GM23338 (cell line): ENCODE measurements around the gene PCBP3. TPM values are rescaled to one million over a fixed set of nuclear protein-coding genes. Genes with fewer than 3 reads are reported as not detected.

ENCODE experiments used
- ATAC-seq: fragments of 200-7000 bp; cut with Tn5 transposase; 3 replicates; pipeline ENCODE4 v1.9.1; 2020
- DNase-seq: peaks from one replicate; pipeline ENCODE4 v3.0.0-alpha.2; 2015; ENCODE audit warnings: low spot score
- H2AFZ ChIP-seq: fragments of 200-600 bp; sonication (generic); 2 replicates; pipeline ENCODE4 v1.8.0; 2016; ENCODE audit warnings: antibody characterized with exemption, mild to moderate bottlenecking, moderate library complexity
- H3F3A ChIP-seq: fragments of 200-600 bp; sonication (generic); replicated peaks from 2 replicates; pipeline ENCODE4 v1.8.0; 2017; ENCODE audit warnings: antibody characterized with exemption, mixed run types, low read depth
- H3K27ac ChIP-seq: fragments of 200-600 bp; sonication (generic); 2 replicates; pipeline ENCODE4 v1.6.1; 2016; ENCODE audit warnings: low read depth
- H3K27me3 ChIP-seq: fragments of 200-600 bp; sonication (generic); 2 replicates; pipeline ENCODE4 v1.8.0; 2016; ENCODE audit warnings: mild to moderate bottlenecking, mixed run types, moderate library complexity; ENCODE audit not compliant: insufficient read depth
- H3K36me3 ChIP-seq: fragments of 200-600 bp; sonication (generic); 2 replicates; pipeline ENCODE4 v1.8.0; 2016; ENCODE audit warnings: mild to moderate bottlenecking; ENCODE audit not compliant: insufficient read depth
- H3K4me1 ChIP-seq: fragments of 200-600 bp; sonication (generic); 2 replicates; pipeline ENCODE4 v1.8.0; 2016; ENCODE audit warnings: mild to moderate bottlenecking, moderate library complexity; ENCODE audit not compliant: insufficient read depth
- H3K4me2 ChIP-seq: fragments of 200-600 bp; sonication (generic); 2 replicates; pipeline ENCODE4 v1.7.1; 2017; ENCODE audit warnings: mixed run types
- H3K4me3 ChIP-seq: fragments of 200-600 bp; sonication (generic); 2 replicates; pipeline ENCODE4 v1.6.1; 2016; ENCODE audit warnings: mixed run types
- H3K79me2 ChIP-seq: fragments of 200-600 bp; sonication (generic); replicated peaks from 2 replicates; pipeline ENCODE4 v1.8.0; 2017; ENCODE audit warnings: mild to moderate bottlenecking; ENCODE audit not compliant: insufficient read depth
- H3K9me2 ChIP-seq: fragments of 200-600 bp; sonication (generic); 2 replicates; pipeline ENCODE4 v1.8.0; 2017; ENCODE audit not compliant: insufficient read depth
- H4K20me1 ChIP-seq: fragments of 200-600 bp; sonication (generic); replicated peaks from 2 replicates; pipeline ENCODE4 v1.8.0; 2017; ENCODE audit warnings: mild to moderate bottlenecking; ENCODE audit not compliant: insufficient read depth
- H3K27ac Mint-ChIP-seq: 2 replicates; pipeline ENCODE4 v1.8.0; 2020; ENCODE audit warnings: inconsistent platforms, mild to moderate bottlenecking, moderate library complexity, mixed read lengths
- H3K27me3 Mint-ChIP-seq: 3 replicates; pipeline ENCODE4 v1.8.0; 2022; ENCODE audit warnings: low read depth, mild to moderate bottlenecking, moderate library complexity, mixed read lengths, inconsistent platforms; ENCODE audit not compliant: insufficient read depth, poor library complexity
- H3K36me3 Mint-ChIP-seq: 3 replicates; pipeline ENCODE4 v1.8.0; 2021; ENCODE audit warnings: low read depth, mild to moderate bottlenecking, inconsistent platforms, moderate library complexity, mixed read lengths
- H3K4me1 Mint-ChIP-seq: 3 replicates; pipeline ENCODE4 v1.8.0; 2020; ENCODE audit warnings: mild to moderate bottlenecking, inconsistent platforms, mixed read lengths
- H3K4me3 Mint-ChIP-seq: 3 replicates; pipeline ENCODE4 v1.8.0; 2021; ENCODE audit warnings: moderate library complexity, mild to moderate bottlenecking, inconsistent platforms, mixed read lengths
- H3K9me3 Mint-ChIP-seq: 3 replicates; pipeline ENCODE4 v1.8.0; 2020; ENCODE audit warnings: moderate library complexity, mild to moderate bottlenecking, inconsistent platforms, mixed read lengths
- CTCF ChIP-seq, 2 experiments: fragments of 200-600 bp in 1 of 2; sonication (generic) in 1 of 2; conservative IDR thresholded peaks; 2 replicates each; pipeline versions ENCODE4 v1.5.1 to v1.6.1; 2016 to 2017; ENCODE audit warnings: antibody characterized with exemption in 2 of 2, low read depth in 2 of 2, mild to moderate bottlenecking in 2 of 2, moderate library complexity in 1 of 2
- ETS1 ChIP-seq: IDR thresholded peaks from 2 replicates; pipeline ENCODE4 v1.6.1; 2016; ENCODE audit warnings: antibody characterized with exemption
- EZH2 ChIP-seq: fragments of 200-600 bp; sonication (generic); IDR thresholded peaks from one replicate; pipeline ENCODE4 v1.8.0; 2017; ENCODE audit warnings: antibody characterized with exemption, mild to moderate bottlenecking, low read depth; ENCODE audit not compliant: unreplicated experiment
- EZH2phosphoT487 ChIP-seq: fragments of 200-600 bp; sonication (generic); IDR thresholded peaks from one replicate; pipeline ENCODE4 v1.8.1; 2018; ENCODE audit warnings: antibody characterized with exemption; ENCODE audit not compliant: unreplicated experiment
- JUNB ChIP-seq: IDR thresholded peaks from one replicate; pipeline ENCODE4 v1.6.1; 2016; ENCODE audit warnings: antibody characterized with exemption; ENCODE audit not compliant: unreplicated experiment
- NANOG ChIP-seq: IDR thresholded peaks from 2 replicates; pipeline ENCODE4 v1.6.1; 2016; ENCODE audit warnings: antibody characterized with exemption, borderline replicate concordance
- STAT1 ChIP-seq: IDR thresholded peaks from one replicate; pipeline ENCODE4 v1.6.1; 2016; ENCODE audit warnings: antibody characterized with exemption; ENCODE audit not compliant: unreplicated experiment
- ZNF114 ChIP-seq: fragments of 250-450 bp; sonication (Bioruptor Pico); IDR thresholded peaks from 2 replicates; pipeline ENCODE4 v1.5.0; 2020; ENCODE audit warnings: mild to moderate bottlenecking, moderate library complexity
- ZNF331 ChIP-seq: fragments of 250-450 bp; sonication (Bioruptor Pico); IDR thresholded peaks from 2 replicates; pipeline ENCODE4 v1.5.0; 2020; ENCODE audit warnings: low read depth, mild to moderate bottlenecking, moderate library complexity
- ZNF462 ChIP-seq: fragments of 250-450 bp; sonication (Bioruptor Pico); IDR thresholded peaks from 2 replicates; pipeline ENCODE4 v1.5.0; 2020; ENCODE audit warnings: mild to moderate bottlenecking, moderate library complexity
- polyA plus RNA-seq: library from polyadenylated mRNA; unstranded; fragments of >200 nt; fragmentation: Nextera tagmentation; extraction: Ambion mirVana; gene quantifications from 2 replicates; pipeline ENCODE4 v1.2.1, GENCODE V29; 2016
- total RNA-seq: library from RNA; depleted of rRNA; stranded (reverse); fragments of >200 nt; shearing (Covaris generic); gene quantifications from 2 replicates; pipeline ENCODE4 v1.2.3, GENCODE V29; 2014

PCBP3 gene
- total and polyA plus RNA-seq, 2 experiments from 2014 or later: 7.1 to 9.1 TPM

- no peaks in the 10 kb centered on the region for H4K20me1 ChIP-seq
- H3K36me3 ChIP-seq: no peaks in the 10 kb centered on the region
- Mint-ChIP-seq H3K27me3 (peaks cover 10% of the 10 kb centered on the region), H3K4me1 (no peaks in the 10 kb centered on the region; the same call in 2 of the 3 replicates), H3K4me3 (no peak overlapping the region), H3K9me3 (no peaks in the 10 kb centered on the region), H3K27ac (no peak overlapping the region), H3K36me3 (no peaks in the 10 kb centered on the region)
- no peak overlapping the region for H2AFZ ChIP-seq
- H3K4me2 ChIP-seq: no peak overlapping the region
- no peaks in the 10 kb centered on the region for H3K4me1 ChIP-seq
- H3K4me3 ChIP-seq: no peak overlapping the region
- H3K79me2 ChIP-seq: no peaks in the 10 kb centered on the region
- no peaks in the 10 kb centered on the region for H3F3A ChIP-seq
- ATAC-seq (no peak), DNase-seq (no peak)
- no peak overlapping the region for H3K27ac ChIP-seq
- TF ChIP-seq EZH2 (no peak), ZNF331 (CRISPR knock-in tag) (no peak), ZNF114 (CRISPR knock-in tag) (no peak)
- H3K9me2 ChIP-seq: no peaks in the 10 kb centered on the region
- H3K27me3 ChIP-seq: no peaks in the 10 kb centered on the region
These were observed 223.0 kb downstream of the PCBP3 start for GRCh38 chr21:45866551-45866950.

- no peaks in the 10 kb centered on the region for H3F3A ChIP-seq
- H2AFZ ChIP-seq: no peak overlapping the region
- TF ChIP-seq CTCF (conservative IDR thresholded peaks at IDR 0.05; ENCODE audit: low read depth in 2 of 2) (no peak), ETS1 (no peak), EZH2phosphoT487 (no peak), ZNF114 (CRISPR knock-in tag) (no peak), JUNB (no peak), NANOG (no peak), STAT1 (no peak), ZNF462 (CRISPR knock-in tag) (no peak), ZNF331 (CRISPR knock-in tag) (no peak), EZH2 (no peak)
These were observed 223.6 kb downstream of the PCBP3 start for GRCh38 chr21:45867041-45867666.

More at GRCh38 chr21:45867041-45867666, 223.6 kb downstream of the PCBP3 start:
- H3K4me1 Mint-ChIP-seq: no peaks in the 10 kb centered on the region; the same call in 2 of the 3 replicates
- H3K36me3 Mint-ChIP-seq: no peaks in the 10 kb centered on the region
- H3K4me3 Mint-ChIP-seq: no peak overlapping the region
- no peak for ATAC-seq
- no peak overlapping the region for H3K4me2 ChIP-seq
- no peak overlapping the region for H3K4me3 ChIP-seq
- H3K27me3 ChIP-seq: no peaks in the 10 kb centered on the region
- no peaks in the 10 kb centered on the region for H4K20me1 ChIP-seq
- DNase-seq: no peak
- H3K27me3 Mint-ChIP-seq: peaks cover 12% of the 10 kb centered on the region
- no peaks in the 10 kb centered on the region for H3K79me2 ChIP-seq
- no peaks in the 10 kb centered on the region for H3K36me3 ChIP-seq
- H3K9me2 ChIP-seq: no peaks in the 10 kb centered on the region
- H3K4me1 ChIP-seq: no peaks in the 10 kb centered on the region
- no peak overlapping the region for H3K27ac Mint-ChIP-seq
- no peaks in the 10 kb centered on the region for H3K9me3 Mint-ChIP-seq
- H3K27ac ChIP-seq: no peak overlapping the region
